H9 (cell line): Measurements from ENCODE around the gene CDH23. TPM values are rescaled to one million over a fixed set of nuclear protein-coding genes. Genes with fewer than 3 reads are reported as not detected.

Source experiments
- DNase-seq: peaks from one replicate; pipeline ENCODE4 v3.0.0-alpha.2; 2017
- H2AFZ ChIP-seq: one replicate; pipeline ENCODE4 v1.6.1; 2013; ENCODE audit warnings: mild to moderate bottlenecking, low read length, control low read depth, moderate library complexity
- H2AK5ac ChIP-seq: 2 replicates; pipeline ENCODE4 v1.6.1; 2013; ENCODE audit warnings: low read length, control low read depth, mixed read lengths; ENCODE audit not compliant: insufficient read length
- H2BK120ac ChIP-seq: one replicate; pipeline ENCODE4 v1.6.1; 2013; ENCODE audit warnings: low read depth, mild to moderate bottlenecking, low read length, control low read depth, inconsistent platforms; ENCODE audit not compliant: poor library complexity, severe bottlenecking
- H2BK12ac ChIP-seq: 2 replicates; pipeline ENCODE4 v1.6.1; 2013; ENCODE audit warnings: low read length, control low read depth, mixed read lengths, low read depth; ENCODE audit not compliant: insufficient read length
- H2BK15ac ChIP-seq: 2 replicates; pipeline ENCODE4 v1.6.1; 2013; ENCODE audit warnings: low read depth, low read length, control low read depth
- H2BK20ac ChIP-seq: one replicate; pipeline ENCODE4 v1.6.1; 2013; ENCODE audit warnings: low read depth, mild to moderate bottlenecking, low read length, control low read depth, inconsistent platforms; ENCODE audit not compliant: poor library complexity, severe bottlenecking
- H2BK5ac ChIP-seq: 2 replicates; pipeline ENCODE4 v1.6.1; 2013; ENCODE audit warnings: low read length, control low read depth, mixed read lengths; ENCODE audit not compliant: insufficient read length
- H3K14ac ChIP-seq: 2 replicates; pipeline ENCODE4 v1.6.1; 2013; ENCODE audit warnings: low read length, control low read depth; ENCODE audit not compliant: insufficient read depth
- H3K18ac ChIP-seq: 2 replicates; pipeline ENCODE4 v1.6.1; 2013; ENCODE audit warnings: low read depth, mild to moderate bottlenecking, mixed read lengths, low read length, control low read depth; ENCODE audit not compliant: insufficient read length
- H3K23ac ChIP-seq: 2 replicates; pipeline ENCODE4 v1.6.1; 2013; ENCODE audit warnings: low read length, control low read depth, mixed read lengths, low read depth; ENCODE audit not compliant: insufficient read length
- H3K23me2 ChIP-seq: 2 replicates; pipeline ENCODE4 v1.6.1; 2013; ENCODE audit warnings: low read depth, mild to moderate bottlenecking, mixed read lengths, low read length, control low read depth; ENCODE audit not compliant: insufficient read length, poor library complexity, severe bottlenecking
- H3K27ac ChIP-seq: 2 replicates; pipeline ENCODE4 v1.5.1; 2013; ENCODE audit warnings: low read length, control low read depth, mixed read lengths, low read depth; ENCODE audit not compliant: insufficient read length
- H3K27me3 ChIP-seq: 2 replicates; pipeline ENCODE4 v1.6.1; 2013; ENCODE audit warnings: low read length, control low read depth, inconsistent platforms; ENCODE audit not compliant: insufficient read depth
- H3K4ac ChIP-seq: 2 replicates; pipeline ENCODE4 v1.6.1; 2013; ENCODE audit warnings: low read depth, mild to moderate bottlenecking, control low read depth, inconsistent platforms, low read length, moderate library complexity
- H3K4me1 ChIP-seq: 2 replicates; pipeline ENCODE4 v1.6.1; 2013; ENCODE audit warnings: low read length, control low read depth, inconsistent platforms; ENCODE audit not compliant: insufficient read depth
- H3K4me2 ChIP-seq: 2 replicates; pipeline ENCODE4 v1.6.1; 2013; ENCODE audit warnings: low read length, control low read depth, mixed read lengths; ENCODE audit not compliant: insufficient read length, insufficient read depth
- H3K56ac ChIP-seq: 2 replicates; pipeline ENCODE4 v1.6.1; 2013; ENCODE audit warnings: low read depth, mild to moderate bottlenecking, mixed read lengths, low read length, control low read depth; ENCODE audit not compliant: insufficient read length
- H3K79me1 ChIP-seq: 2 replicates; pipeline ENCODE4 v1.6.1; 2013; ENCODE audit warnings: low read depth, mild to moderate bottlenecking, moderate library complexity, low read length, control low read depth, inconsistent platforms; ENCODE audit not compliant: insufficient read depth, poor library complexity, severe bottlenecking
- H3K79me2 ChIP-seq: 2 replicates; pipeline ENCODE4 v1.6.1; 2013; ENCODE audit warnings: low read length, control low read depth, inconsistent platforms; ENCODE audit not compliant: insufficient read depth
- H3K9ac ChIP-seq: 2 replicates; pipeline ENCODE4 v1.6.1; 2013; ENCODE audit warnings: low read length, control low read depth, mixed read lengths; ENCODE audit not compliant: insufficient read length; ENCODE audit errors: extremely low read depth
- H3K9me3 ChIP-seq: one replicate; pipeline ENCODE4 v1.6.1; 2013; ENCODE audit warnings: low read depth, low read length, inconsistent platforms; ENCODE audit not compliant: control insufficient read depth
- H3T11ph ChIP-seq: one replicate; pipeline ENCODE4 v1.6.1; 2013; ENCODE audit warnings: mild to moderate bottlenecking, low read length, control low read depth, inconsistent platforms
- H4K20me1 ChIP-seq: one replicate; pipeline ENCODE4 v1.6.1; 2013; ENCODE audit not compliant: control insufficient read depth, insufficient read length, insufficient read depth
- H4K5ac ChIP-seq: 2 replicates; pipeline ENCODE4 v1.6.1; 2013; ENCODE audit warnings: low read depth, mild to moderate bottlenecking, mixed read lengths, low read length, control low read depth; ENCODE audit not compliant: insufficient read length
- H4K8ac ChIP-seq: replicated peaks from 2 replicates; pipeline ENCODE4 v1.6.1; 2013; ENCODE audit warnings: low read length, control low read depth, mixed read lengths, low read depth; ENCODE audit not compliant: insufficient read length
- H4K91ac ChIP-seq: 2 replicates; pipeline ENCODE4 v1.6.1; 2013; ENCODE audit warnings: low read depth, mild to moderate bottlenecking, moderate library complexity, mixed read lengths, low read length, control low read depth; ENCODE audit not compliant: insufficient read length
- H3K27ac Mint-ChIP-seq, 3 experiments: 2 replicates in 2 of 3; 3 replicates in 1 of 3; pipeline ENCODE4 v1.8.0; 2020 to 2021; ENCODE audit warnings: mixed read lengths in 3 of 3, mild to moderate bottlenecking in 1 of 3, moderate library complexity in 1 of 3
- H3K27me3 Mint-ChIP-seq: 2 replicates; pipeline ENCODE4 v1.8.0; 2021; ENCODE audit warnings: low read depth, mild to moderate bottlenecking, moderate library complexity, mixed read lengths
- H3K36me3 Mint-ChIP-seq, 3 experiments: 2 replicates in 2 of 3; 3 replicates in 1 of 3; pipeline ENCODE4 v1.8.0; 2020 to 2021; ENCODE audit warnings: low read depth in 3 of 3, mixed read lengths in 3 of 3; ENCODE audit not compliant: insufficient read depth in 1 of 3
- H3K4me1 Mint-ChIP-seq, 2 experiments: 2 replicates each; pipeline ENCODE4 v1.8.0; 2020; ENCODE audit warnings: mixed read lengths in 2 of 2
- H3K4me3 Mint-ChIP-seq, 2 experiments: 2 replicates in 1 of 2; 3 replicates in 1 of 2; pipeline ENCODE4 v1.8.0; 2020 to 2021; ENCODE audit warnings: mild to moderate bottlenecking in 2 of 2, mixed read lengths in 2 of 2, moderate library complexity in 1 of 2
- H3K9me3 Mint-ChIP-seq, 2 experiments: 2 replicates in 1 of 2; 3 replicates in 1 of 2; pipeline ENCODE4 v1.8.0; 2020; ENCODE audit warnings: mild to moderate bottlenecking in 2 of 2, mixed read lengths in 2 of 2, moderate library complexity in 1 of 2
- WGBS: extraction: QIAGEN DNeasy Blood & Tissue Kit; methylation state at CpG from one replicate; pipeline ENCODE4 v1.1.7; 2013; ENCODE audit warnings: missing lambda C conversion rate, low lambda C conversion rate, mixed read lengths; ENCODE audit not compliant: insufficient read length; ENCODE audit errors: extremely low coverage; 5-methylcytosine and 5-hydroxymethylcytosine counted together
- total RNA-seq: library from RNA; stranded (reverse); gene quantifications from 2 replicates; pipeline ENCODE4 v1.2.1, GENCODE V29; 2021
- TF ChIP-seq, protein P1 (sequence below): fragments of 200-600 bp; sonication (generic); conservative IDR thresholded peaks from 3 replicates; pipeline ENCODE4 v1.8.0; 2021; ENCODE audit warnings: antibody characterized with exemption, mild to moderate bottlenecking

Gene CDH23
- total RNA-seq, 1 experiment from 2014 or later = 2.1 TPM

DNA sequence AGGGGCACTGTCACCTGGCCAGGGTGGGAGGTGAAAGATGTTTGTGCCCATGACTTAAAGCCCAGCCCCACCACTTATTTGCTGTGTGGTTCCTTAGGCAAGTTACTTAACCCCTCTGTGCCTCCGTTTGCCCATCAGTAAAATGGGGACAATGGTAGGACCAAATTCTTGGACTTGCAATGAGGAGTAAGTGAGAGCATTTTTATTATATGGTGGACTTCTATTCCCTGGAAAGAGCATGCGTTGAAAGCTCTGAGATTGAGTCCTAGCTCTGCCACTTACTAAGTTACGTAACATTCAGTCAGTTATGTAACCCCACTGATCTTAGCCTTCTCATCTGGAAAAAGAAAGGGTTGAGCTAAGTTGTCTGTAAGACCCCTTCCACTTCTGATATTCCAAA is 357.8 kb downstream of the CDH23 start:
- DNase-seq = no peak
- H3K79me2 ChIP-seq = no peaks in the 10 kb centered on the region; the same call in 1 of the 2 replicates
- H3K14ac ChIP-seq = no peak overlapping the region
- no peak overlapping the region for H3K18ac ChIP-seq
- H2BK20ac ChIP-seq = no peak overlapping the region
- no peak overlapping the region for H4K8ac ChIP-seq
- no peak overlapping the region for H4K91ac ChIP-seq
- no CpG with 5 or more reads among the region's 3 CpGs for WGBS
- no peaks in the 10 kb centered on the region for H3K4me1 ChIP-seq
- TF ChIP-seq, protein P1, sequence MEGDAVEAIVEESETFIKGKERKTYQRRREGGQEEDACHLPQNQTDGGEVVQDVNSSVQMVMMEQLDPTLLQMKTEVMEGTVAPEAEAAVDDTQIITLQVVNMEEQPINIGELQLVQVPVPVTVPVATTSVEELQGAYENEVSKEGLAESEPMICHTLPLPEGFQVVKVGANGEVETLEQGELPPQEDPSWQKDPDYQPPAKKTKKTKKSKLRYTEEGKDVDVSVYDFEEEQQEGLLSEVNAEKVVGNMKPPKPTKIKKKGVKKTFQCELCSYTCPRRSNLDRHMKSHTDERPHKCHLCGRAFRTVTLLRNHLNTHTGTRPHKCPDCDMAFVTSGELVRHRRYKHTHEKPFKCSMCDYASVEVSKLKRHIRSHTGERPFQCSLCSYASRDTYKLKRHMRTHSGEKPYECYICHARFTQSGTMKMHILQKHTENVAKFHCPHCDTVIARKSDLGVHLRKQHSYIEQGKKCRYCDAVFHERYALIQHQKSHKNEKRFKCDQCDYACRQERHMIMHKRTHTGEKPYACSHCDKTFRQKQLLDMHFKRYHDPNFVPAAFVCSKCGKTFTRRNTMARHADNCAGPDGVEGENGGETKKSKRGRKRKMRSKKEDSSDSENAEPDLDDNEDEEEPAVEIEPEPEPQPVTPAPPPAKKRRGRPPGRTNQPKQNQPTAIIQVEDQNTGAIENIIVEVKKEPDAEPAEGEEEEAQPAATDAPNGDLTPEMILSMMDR = no peak
- H4K20me1 ChIP-seq = no peaks in the 10 kb centered on the region
- no peaks in the 10 kb centered on the region for H3K27me3 ChIP-seq
- no peak overlapping the region for H2AK5ac ChIP-seq
- no peak overlapping the region for H3K56ac ChIP-seq
- H3K23ac ChIP-seq = no peak overlapping the region
- H3T11ph ChIP-seq = no peak overlapping the region
- no peaks in the 10 kb centered on the region for H3K9me3 ChIP-seq
- Mint-ChIP-seq H3K27ac (no peak overlapping the region), H3K36me3 (no peaks in the 10 kb centered on the region), H3K9me3 (no peaks in the 10 kb centered on the region; a peak in 1 of 5 replicates), H3K4me1 (peaks cover 15 to 31% of the 10 kb centered on the region in 2 experiments), H3K4me3 (no peak overlapping the region), H3K27me3 (peaks cover 2% of the 10 kb centered on the region)
- H2BK120ac ChIP-seq = no peak overlapping the region
- H3K27ac ChIP-seq = no peak overlapping the region
- H4K5ac ChIP-seq = no peak overlapping the region
- H3K23me2 ChIP-seq = no peaks in the 10 kb centered on the region
- no peak overlapping the region for H2BK12ac ChIP-seq
- H3K4me2 ChIP-seq = no peak overlapping the region
- H3K79me1 ChIP-seq = no peaks in the 10 kb centered on the region
- no peak overlapping the region for H3K9ac ChIP-seq
- H3K4ac ChIP-seq = no peak overlapping the region
- no peak overlapping the region for H2BK5ac ChIP-seq
- no peak overlapping the region for H2BK15ac ChIP-seq
- H2AFZ ChIP-seq = no peak overlapping the region
